HCT116 (cell line): Measurements from ENCODE around the gene KREMEN2. TPM values are rescaled to one million over a fixed set of nuclear protein-coding genes. Genes with fewer than 3 reads are reported as not detected.

Source experiments
- ATAC-seq: fragments of 200-7000 bp; cut with Tn5 transposase; 2 replicates; pipeline ENCODE4 v1.9.1; 2020; ENCODE audit warnings: mild to moderate bottlenecking, moderate library complexity
- BruUV-seq: library from RNA; stranded (reverse); fragments of 400-500 nt; replicated peaks from 2 replicates; lab custom pipeline; 2021; lab: Mats Ljungman, UMichigan
- CTCF ChIA-PET: fragments of 300-600 bp; sonication (Branson Sonifier 250); formaldehyde crosslinking; loops from one replicate; lab custom pipeline; 2021; ENCODE audit warnings: antibody characterized with exemption; lab: Charles Lee
- POLR2A ChIA-PET: fragments of 300-600, 350-600 bp; sonication (Branson Sonifier 250); formaldehyde crosslinking; loops from one replicate; lab custom pipeline; 2021; ENCODE audit warnings: antibody characterized with exemption; lab: Charles Lee
- RAD21 ChIA-PET, 2 experiments: fragments of 300-600 bp; sonication (Branson Sonifier 250); formaldehyde crosslinking; loops; one replicate each; lab custom pipeline; 2023; ENCODE audit warnings: low total read pairs in 2 of 2; ENCODE audit not compliant: uncharacterized antibody in 2 of 2, unreplicated experiment in 2 of 2, low non-redundant PET in 1 of 2; lab: Charles Lee
- DNase-seq: peaks from one replicate; pipeline ENCODE4 v3.0.0-alpha.2; 2010; ENCODE audit warnings: low read depth, low spot score
- H2AFZ ChIP-seq: fragments of 200-600 bp; shearing (Covaris generic), sonication (generic); 2 replicates; pipeline ENCODE4 v1.6.1; 2017; ENCODE audit warnings: low read depth, mixed run types, mixed read lengths, antibody characterized with exemption, low read length; ENCODE audit not compliant: poor library complexity, severe bottlenecking
- H3K27ac ChIP-seq: 2 replicates; pipeline ENCODE4 v1.5.1; 2012; ENCODE audit warnings: low read depth, low read length
- H3K27me3 ChIP-seq: fragments of 200-600 bp; sonication (generic); 2 replicates; pipeline ENCODE4 v1.6.1; 2016; ENCODE audit warnings: mixed run types, low read length, mixed read lengths; ENCODE audit not compliant: insufficient read depth
- H3K36me3 ChIP-seq, 2 experiments: fragments of 200-500 bp in 1 of 2; fragments of 200-600 bp in 1 of 2; sonication (Bioruptor generic) in 1 of 2; sonication (generic) in 1 of 2; 2 replicates each; pipeline versions ENCODE4 v1.5.1 to v1.6.1; 2014 to 2016; ENCODE audit warnings: low read length in 2 of 2, inconsistent platforms in 1 of 2, mixed read lengths in 1 of 2, mixed run types in 1 of 2; ENCODE audit not compliant: insufficient read depth in 2 of 2, control insufficient read depth in 1 of 2
- H3K4me1 ChIP-seq, 2 experiments: fragments of 200-600 bp in 1 of 2; sonication (generic) in 1 of 2; 2 replicates each; pipeline versions ENCODE4 v1.5.1 to v1.6.1; 2012 to 2017; ENCODE audit warnings: low read length in 2 of 2, inconsistent platforms in 1 of 2, mild to moderate bottlenecking in 1 of 2, mixed read lengths in 1 of 2, mixed run types in 1 of 2, moderate library complexity in 1 of 2; ENCODE audit not compliant: insufficient read depth in 2 of 2, control insufficient read depth in 1 of 2
- H3K4me2 ChIP-seq: fragments of 200-600 bp; sonication (generic); 2 replicates; pipeline ENCODE4 v1.6.1; 2017; ENCODE audit warnings: mixed run types, low read length, mixed read lengths
- H3K4me3 ChIP-seq, 2 experiments: fragments of 200-600 bp in 1 of 2; sonication (generic) in 1 of 2; replicated peaks in 1 of 2; 2 replicates each; pipeline ENCODE4 v1.5.1; 2011 to 2016; ENCODE audit warnings: low read length in 2 of 2, control low read depth in 1 of 2, low read depth in 1 of 2, mild to moderate bottlenecking in 1 of 2, mixed read lengths in 1 of 2, mixed run types in 1 of 2
- H3K79me2 ChIP-seq: fragments of 200-600 bp; sonication (generic); 2 replicates; pipeline ENCODE4 v1.6.1; 2017; ENCODE audit warnings: mild to moderate bottlenecking, mixed run types, low read length, moderate library complexity, mixed read lengths; ENCODE audit not compliant: insufficient read depth
- H3K9ac ChIP-seq: fragments of 200-600 bp; sonication (generic); 2 replicates; pipeline ENCODE4 v1.6.1; 2016; ENCODE audit warnings: low read length, mixed read lengths
- H3K9me2 ChIP-seq: fragments of 200-600 bp; sonication (generic), shearing (Covaris generic); 2 replicates; pipeline ENCODE4 v1.6.1; 2017; ENCODE audit warnings: mixed run types, mild to moderate bottlenecking, moderate library complexity; ENCODE audit not compliant: insufficient read depth
- H3K9me3 ChIP-seq, 2 experiments: fragments of 200-500 bp in 1 of 2; fragments of 200-600 bp in 1 of 2; sonication (Bioruptor generic) in 1 of 2; sonication (generic) in 1 of 2; 2 replicates each; pipeline ENCODE4 v1.6.1; 2014 to 2017; ENCODE audit warnings: low read length in 2 of 2, mixed read lengths in 2 of 2, inconsistent platforms in 1 of 2, low read depth in 1 of 2, mild to moderate bottlenecking in 1 of 2, mixed run types in 1 of 2, moderate library complexity in 1 of 2; ENCODE audit not compliant: control insufficient read depth in 1 of 2, insufficient read depth in 1 of 2
- H4K20me1 ChIP-seq: fragments of 200-600 bp; sonication (generic), shearing (Covaris generic); 2 replicates; pipeline ENCODE4 v1.6.1; 2017; ENCODE audit warnings: mixed run types, mild to moderate bottlenecking, moderate library complexity; ENCODE audit not compliant: insufficient read depth
- ATF3 ChIP-seq: IDR thresholded peaks from 2 replicates; pipeline ENCODE4 v1.6.1; 2012
- CTCF ChIP-seq, 3 experiments: fragments of 200-600 bp in 1 of 3; sonication (generic) in 1 of 3; IDR thresholded peaks in 2 of 3; conservative IDR thresholded peaks in 1 of 3; 2 replicates each; pipeline ENCODE4 v1.5.1; 2012 to 2017; ENCODE audit warnings: low read depth in 2 of 3, low read length in 2 of 3, antibody characterized with exemption in 1 of 3, borderline replicate concordance in 1 of 3, control low read depth in 1 of 3, mild to moderate bottlenecking in 1 of 3, mixed read lengths in 1 of 3, mixed run types in 1 of 3, moderate library complexity in 1 of 3; ENCODE audit not compliant: insufficient read depth in 1 of 3
- EGR1 ChIP-seq: IDR thresholded peaks from 2 replicates; pipeline ENCODE4 v1.6.1; 2012; ENCODE audit warnings: low read depth
- EZH2 ChIP-seq: fragments of 200-600 bp; sonication (generic); IDR thresholded peaks from 2 replicates; pipeline ENCODE4 v1.6.1; 2017; ENCODE audit warnings: antibody characterized with exemption, mixed run types
- FOSL1 ChIP-seq: IDR thresholded peaks from 2 replicates; pipeline ENCODE4 v1.6.1; 2012; ENCODE audit warnings: low read depth
- SP1 ChIP-seq: IDR thresholded peaks from 2 replicates; pipeline ENCODE4 v1.6.1; 2012; ENCODE audit warnings: low read depth
- SRF ChIP-seq: IDR thresholded peaks from 2 replicates; pipeline ENCODE4 v1.6.1; 2012; ENCODE audit warnings: low read depth
- YY1 ChIP-seq: IDR thresholded peaks from 2 replicates; pipeline ENCODE4 v1.6.1; 2011; ENCODE audit warnings: low read length, low read depth, moderate library complexity, mild to moderate bottlenecking; ENCODE audit not compliant: insufficient replicate concordance; ENCODE audit errors: extremely low read depth
- ZFX ChIP-seq: fragments of 450-650 bp; IDR thresholded peaks from 2 replicates; pipeline ENCODE4 v1.6.1; 2017
- ZNF274 ChIP-seq: fragments of 200-500 bp; sonication (Bioruptor generic); IDR thresholded peaks from 2 replicates; pipeline ENCODE4 v1.6.1; 2014; ENCODE audit warnings: mild to moderate bottlenecking, low read depth, low read length, inconsistent platforms
- intact Hi-C: fragments of 100-400 bp; cut with micrococcal nuclease; formaldehyde crosslinking; loops from 2 replicates; pipeline ENCODE4 v1.10.0; 2022
- total RNA-seq: library from RNA; stranded (reverse); gene quantifications from one replicate; pipeline ENCODE4 v1.2.1, GENCODE V29; 2021; ENCODE audit not compliant: unreplicated experiment

Gene KREMEN2
- total RNA-seq, 1 experiment from 2014 or later = 14.1 TPM

- Histone ChIP-seq H3K4me1 (peaks cover 2 to 15% of the 10 kb centered on the region in 2 experiments; a peak in 3 of 4 replicates), H3K79me2 (no peaks in the 10 kb centered on the region), H3K9me3 (no peaks in the 10 kb centered on the region), H2AFZ (no peak overlapping the region), H3K36me3 (no peaks in the 10 kb centered on the region), H4K20me1 (no peaks in the 10 kb centered on the region), H3K4me2 (no peak overlapping the region), H3K9ac (no peak overlapping the region), H3K27me3 (no peaks in the 10 kb centered on the region), H3K27ac (no peak overlapping the region), H3K9me2 (no peaks in the 10 kb centered on the region), H3K4me3 (no peak overlapping the region)
- no TSS peak for BruUV-seq
- POLR2A ChIA-PET = interaction anchor here (0.5 to 11.4 kb wide), 2 partner anchors 11 to 22 kb away, joined by 4 to 188 read pairs; partner anchors contain the start of genes CLDN6, HCFC1R1, THOC6 and TNFRSF12A
- CTCF ChIA-PET = no interaction called here
- intact Hi-C loops = no loop called here
- no peak for ATAC-seq
- RAD21 ChIA-PET = no interaction called here
- DNase-seq = no peak
- no peak for TF ChIP-seq FOSL1
- TF ChIP-seq ATF3 = no peak
- no peak for TF ChIP-seq CTCF (IDR thresholded peaks at IDR 0.05 in 2 of 3, conservative IDR thresholded peaks at IDR 0.05 in 1 of 3; ENCODE audit: borderline replicate concordance in 1 of 3, insufficient read depth in 1 of 3, low read depth in 2 of 3, low read length in 2 of 3)
- TF ChIP-seq EZH2 = no peak
- no peak for TF ChIP-seq EGR1
- TF ChIP-seq ZNF274 = no peak
- no peak for TF ChIP-seq SP1
- no peak for TF ChIP-seq YY1
- no peak for TF ChIP-seq SRF
- TF ChIP-seq ZFX = no peak
Observed at GRCh38 chr16:2999929-3000328, 35.9 kb downstream of the KREMEN2 start.
